SK-N-SH (cell line): ENCODE results near the gene DKK1. TPM values are rescaled to one million over a fixed set of nuclear protein-coding genes. Genes with fewer than 3 reads are reported as not detected.

Experiments
- CTCF ChIA-PET: fragments of 300-600, 350-600 bp; formaldehyde crosslinking; extraction: SDS; loops from one replicate; lab custom pipeline; 2021; lab: Yijun Ruan, JAX
- POLR2A ChIA-PET: fragments of 350-600 bp; sonication (Branson Sonifier 250); formaldehyde crosslinking; extraction: SDS; loops from one replicate; lab custom pipeline; 2020; ENCODE audit warnings: antibody characterized with exemption, inconsistent platforms; lab: Yijun Ruan, JAX
- DNase-seq: peaks from one replicate; pipeline ENCODE4 v3.0.0; 2012
- H2AFZ ChIP-seq: fragments of 200-600 bp; sonication (generic); 2 replicates; pipeline ENCODE4 v1.8.1; 2016; ENCODE audit warnings: antibody characterized with exemption, mild to moderate bottlenecking, low read depth
- H3F3A ChIP-seq: fragments of 200-600 bp; sonication (generic); replicated peaks from 2 replicates; pipeline ENCODE3; 2016; ENCODE audit warnings: antibody characterized with exemption, mild to moderate bottlenecking; ENCODE audit not compliant: insufficient read depth
- H3K27ac ChIP-seq, 2 experiments: fragments of 200-500 bp in 1 of 2; fragments of 200-600 bp in 1 of 2; sonication (Bioruptor generic) in 1 of 2; sonication (generic), shearing (Covaris generic) in 1 of 2; 2 replicates each; pipeline versions ENCODE4 v1.5.1 to v1.6.1; 2014 to 2016; ENCODE audit warnings: low read depth in 2 of 2, inconsistent platforms in 1 of 2, low read length in 1 of 2, mild to moderate bottlenecking in 1 of 2, mixed read lengths in 1 of 2
- H3K27me3 ChIP-seq: fragments of 200-600 bp; sonication (generic), shearing (Covaris generic); 2 replicates; pipeline ENCODE4 v1.6.1; 2016; ENCODE audit warnings: mixed run types; ENCODE audit not compliant: insufficient read depth
- H3K36me3 ChIP-seq, 2 experiments: fragments of 200-500 bp in 1 of 2; fragments of 200-600 bp in 1 of 2; sonication (Bioruptor generic) in 1 of 2; sonication (generic) in 1 of 2; replicated peaks in 1 of 2; 2 replicates each; pipeline versions ENCODE3 to v1.5.1; 2014 to 2016; ENCODE audit warnings: low read length in 1 of 2, mild to moderate bottlenecking in 1 of 2; ENCODE audit not compliant: insufficient read depth in 2 of 2, control insufficient read depth in 1 of 2
- H3K4me1 ChIP-seq, 2 experiments: fragments of 200-500 bp in 1 of 2; fragments of 200-600 bp in 1 of 2; sonication (Bioruptor generic) in 1 of 2; sonication (generic), shearing (Covaris generic) in 1 of 2; 2 replicates each; pipeline versions ENCODE4 v1.5.1 to v1.6.1; 2014 to 2016; ENCODE audit warnings: low read depth in 1 of 2, low read length in 1 of 2, mixed run types in 1 of 2; ENCODE audit not compliant: insufficient read depth in 2 of 2, control insufficient read depth in 1 of 2
- H3K4me2 ChIP-seq: fragments of 200-600 bp; sonication (generic), shearing (Covaris generic); 2 replicates; pipeline ENCODE4 v1.6.1; 2017; ENCODE audit warnings: mixed run types
- H3K4me3 ChIP-seq, 2 experiments: fragments of 200-500 bp in 1 of 2; fragments of 200-600 bp in 1 of 2; sonication (Bioruptor generic) in 1 of 2; sonication (generic), shearing (Covaris generic) in 1 of 2; 2 replicates each; pipeline versions ENCODE4 v1.5.1 to v1.8.1; 2014 to 2016; ENCODE audit warnings: low read depth in 2 of 2, inconsistent platforms in 1 of 2, low read length in 1 of 2, mild to moderate bottlenecking in 1 of 2, mixed read lengths in 1 of 2, moderate library complexity in 1 of 2
- H3K79me2 ChIP-seq: fragments of 200-600 bp; sonication (generic); 2 replicates; pipeline ENCODE4 v1.8.1; 2017; ENCODE audit warnings: mild to moderate bottlenecking; ENCODE audit not compliant: insufficient read depth
- H3K9ac ChIP-seq: fragments of 200-600 bp; sonication (generic); 2 replicates; pipeline ENCODE4 v1.6.1; 2017; ENCODE audit warnings: mixed run types
- H3K9me2 ChIP-seq: fragments of 200-600 bp; sonication (generic); 2 replicates; pipeline ENCODE4 v1.6.1; 2017; ENCODE audit warnings: mixed run types
- H3K9me3 ChIP-seq: fragments of 200-600 bp; sonication (generic); 2 replicates; pipeline ENCODE4 v1.6.1; 2017; ENCODE audit warnings: mixed run types, mild to moderate bottlenecking, moderate library complexity
- H4K20me1 ChIP-seq: fragments of 200-600 bp; sonication (generic); 2 replicates; pipeline ENCODE4 v1.6.1; 2017; ENCODE audit warnings: mild to moderate bottlenecking, mixed run types; ENCODE audit not compliant: insufficient read depth
- CHD2 ChIP-seq: fragments of 150-350 bp; IDR thresholded peaks from 2 replicates; pipeline ENCODE4 v1.6.1; 2018; ENCODE audit warnings: low read length; ENCODE audit not compliant: partially characterized antibody
- CTCF ChIP-seq: fragments of 200-600 bp; sonication (generic); IDR thresholded peaks from 2 replicates; pipeline ENCODE4 v1.6.1; 2017; ENCODE audit warnings: antibody characterized with exemption, mild to moderate bottlenecking, moderate library complexity
- EP300 ChIP-seq, 2 experiments: IDR thresholded peaks; 2 replicates each; pipeline versions ENCODE4 v1.4.0 to v1.6.1; 2012; ENCODE audit warnings: borderline replicate concordance in 1 of 2, low read depth in 1 of 2, low read length in 1 of 2
- FOSL2 ChIP-seq: IDR thresholded peaks from 2 replicates; pipeline ENCODE4 v1.4.0; 2012; ENCODE audit warnings: low read depth, mild to moderate bottlenecking, moderate library complexity, borderline replicate concordance
- FOXM1 ChIP-seq: IDR thresholded peaks from 2 replicates; pipeline ENCODE4 v1.4.0; 2012; ENCODE audit warnings: low read depth, mild to moderate bottlenecking
- GATA2 ChIP-seq: sonication (generic); formaldehyde crosslinking; IDR thresholded peaks from 2 replicates; pipeline ENCODE4 v1.5.0; 2020; ENCODE audit warnings: mild to moderate bottlenecking, missing genetic modification reagents
- MXI1 ChIP-seq: IDR thresholded peaks from 2 replicates; pipeline ENCODE4 v1.6.1; 2012; ENCODE audit warnings: mild to moderate bottlenecking, low read depth, low read length, improper control_type of control experiment
- PBX3 ChIP-seq: IDR thresholded peaks from 2 replicates; pipeline ENCODE4; 2012
- POLR2AphosphoS5 ChIP-seq: IDR thresholded peaks from 2 replicates; pipeline ENCODE4 v1.6.1; 2012; ENCODE audit warnings: low read depth, low read length
- TAF1 ChIP-seq: IDR thresholded peaks from 2 replicates; pipeline ENCODE4 v1.6.1; 2012; ENCODE audit warnings: low read depth, mild to moderate bottlenecking, low read length, moderate library complexity, borderline replicate concordance
- WGBS: methylation state at CpG from one replicate; pipeline ENCODE4 v1.1.6; 2017; ENCODE audit warnings: low lambda C conversion rate; 5-methylcytosine and 5-hydroxymethylcytosine counted together
- polyA plus RNA-seq, 3 experiments: library from polyadenylated mRNA; depleted of rRNA; stranded (reverse); fragments of >200 nt; gene quantifications; 2 replicates each; pipeline ENCODE4 v1.2.3, GENCODE V29; 2012
- TF ChIP-seq, protein P1 (sequence below): IDR thresholded peaks from 2 replicates; pipeline ENCODE4 v1.4.0; 2012; ENCODE audit warnings: low read depth, borderline replicate concordance

DKK1 gene
- polyA plus RNA-seq, 1 of the 3 experiments (the other 2 are of a cell fraction): 225 TPM

DNA sequence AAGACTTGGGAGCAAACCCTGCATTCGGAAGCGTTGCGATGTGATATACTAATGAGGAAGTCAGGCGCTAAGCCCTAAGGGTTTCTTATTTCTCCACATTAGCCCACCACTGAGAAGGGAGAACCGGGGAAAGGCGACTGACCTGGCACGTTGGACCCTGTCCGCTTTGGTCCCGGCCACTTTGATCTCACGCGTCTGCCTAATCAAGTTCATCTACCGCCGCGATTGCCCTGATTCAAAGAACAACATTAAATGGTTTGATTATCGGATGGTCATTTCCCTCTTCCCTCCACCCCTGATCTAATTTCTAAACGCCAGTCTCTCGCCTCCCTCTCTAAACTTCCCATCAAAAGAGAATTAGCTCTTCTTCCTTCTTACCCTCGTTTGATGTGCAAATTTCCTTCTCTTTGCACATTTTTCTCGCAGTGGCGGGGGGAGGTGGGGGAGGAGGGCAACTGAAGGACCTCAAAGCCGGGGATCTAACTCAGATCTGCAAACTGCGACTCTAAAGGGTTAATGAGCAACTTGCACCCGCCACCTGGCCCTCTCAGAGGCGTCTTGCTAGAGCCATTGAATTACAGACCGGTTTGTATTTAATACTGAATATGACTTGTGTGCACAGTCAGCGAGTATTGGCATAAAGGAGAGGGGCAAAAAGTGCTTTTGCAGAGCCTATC lies 687 bp upstream of the DKK1 start:
- ChIA-PET POLR2A (interaction anchor here (0.5 to 1.1 kb wide), 6 partner anchors 9 to 308 kb away, joined by 3 to 5 read pairs (median 3); no protein-coding TSS in a partner anchor), CTCF (interaction anchor here (0.7 to 12.8 kb wide), 16 partner anchors 13 to 478 kb away, joined by 3 to 185 read pairs (median 4); no protein-coding TSS in a partner anchor)
- H3K36me3 ChIP-seq: peaks cover 12 to 19% of the 10 kb centered on the region in 2 experiments
- H3K9me2 ChIP-seq: no peaks in the 10 kb centered on the region
- peaks cover 48% of the 10 kb centered on the region for H3K79me2 ChIP-seq
- TF ChIP-seq FOXM1 (0 out of 2 replicates have a peak, but pooled peaks have one; percentile 8), PBX3 (no peak), CHD2 (peak; percentile 14), MXI1 (0 out of 2 replicates have a peak, but pooled peaks have one; percentile 15), FOSL2 (0 out of 2 replicates have a peak, but pooled peaks have one; percentile 1), EP300 (IDR thresholded peaks at IDR 0.05; ENCODE audit: borderline replicate concordance in 1 of 2, low read depth in 1 of 2, low read length in 1 of 2) (no peak), TAF1 (no peak), CTCF (no peak), GATA2 (CRISPR knock-in tag) (peak; percentile 42), POLR2AphosphoS5 (no peak)
- TF ChIP-seq, protein P1, sequence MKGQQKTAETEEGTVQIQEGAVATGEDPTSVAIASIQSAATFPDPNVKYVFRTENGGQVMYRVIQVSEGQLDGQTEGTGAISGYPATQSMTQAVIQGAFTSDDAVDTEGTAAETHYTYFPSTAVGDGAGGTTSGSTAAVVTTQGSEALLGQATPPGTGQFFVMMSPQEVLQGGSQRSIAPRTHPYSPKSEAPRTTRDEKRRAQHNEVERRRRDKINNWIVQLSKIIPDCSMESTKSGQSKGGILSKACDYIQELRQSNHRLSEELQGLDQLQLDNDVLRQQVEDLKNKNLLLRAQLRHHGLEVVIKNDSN: no peak
- H3F3A ChIP-seq: peaks cover 38% of the 10 kb centered on the region
- 3% methylated on average over 26 of the region's 26 CpGs for WGBS
- peak overlapping the region; percentile 89 for H3K9ac ChIP-seq
- no peaks in the 10 kb centered on the region for H3K27me3 ChIP-seq
- peaks cover 2 to 13% of the 10 kb centered on the region in 2 experiments; a peak in 2 of 4 replicates for H3K4me1 ChIP-seq
- H3K4me3 ChIP-seq: peak overlapping the region; percentile 95 to 99
- H3K4me2 ChIP-seq: peak overlapping the region; percentile 78
- H2AFZ ChIP-seq: peak overlapping the region; percentile 81
- peak; percentile 58 for DNase-seq
- H3K27ac ChIP-seq: peak overlapping the region; percentile 73 to 95
- no peaks in the 10 kb centered on the region for H3K9me3 ChIP-seq
- H4K20me1 ChIP-seq: no peaks in the 10 kb centered on the region
